ENCODE data around the gene PIK3C2A. TPM values are rescaled to one million over a fixed set of nuclear protein-coding genes. Genes with fewer than 3 reads are reported as not detected.
"Not testable (repeated sequence)": the region's sequence is repeated elsewhere in the genome, so short reads cannot be mapped to it uniquely, and the experiment has no call there.

The PIK3C2A gene
- total and polyA plus RNA-seq, 3 donors from 2014 or later = 31.5 to 125 (median 116) TPM

- intact Hi-C loops (cut with DNase I; ENCODE audit: low total_unique reads) = no loop called here
- H3K4me1 ChIP-seq = no peaks in the 10 kb centered on the region
- H3K4me3 ChIP-seq = no peak overlapping the region
Measured at GRCh38 chr11:17250561-17251350, 43.0 kb upstream of the PIK3C2A start.

GRCh38 chr11:17244046-17244445, 36.3 kb upstream of the PIK3C2A start:
- DNase-seq = no peak
- intact Hi-C loops (cut with DNase I; ENCODE audit: low total_unique reads) = no loop called here
- no peak overlapping the region for H3K4me3 ChIP-seq
- 81 to 83% methylated on average over 2 of the region's 2 CpGs for WGBS, 2 donors
- no peaks in the 10 kb centered on the region for H3K36me3 ChIP-seq (ENCODE audit: low read depth, missing control alignments)
- H3K4me1 ChIP-seq = no peaks in the 10 kb centered on the region
- H3K9me3 ChIP-seq = no peaks in the 10 kb centered on the region
- no peaks in the 10 kb centered on the region for H3K27me3 ChIP-seq
- TF ChIP-seq CTCF (IDR thresholded peaks at IDR 0.05) = no peak
- TF ChIP-seq POLR2A (IDR thresholded peaks at IDR 0.05) = no peak
- no peak overlapping the region for H3K27ac ChIP-seq

More at GRCh38 chr11:17250561-17251350, 43.0 kb upstream of the PIK3C2A start:
- no peak overlapping the region for H3K27ac ChIP-seq
- no peaks in the 10 kb centered on the region for H3K27me3 ChIP-seq
- no peak for DNase-seq
- no peaks in the 10 kb centered on the region for H3K9me3 ChIP-seq
- TF ChIP-seq CTCF (IDR thresholded peaks at IDR 0.05) = no peak
- TF ChIP-seq POLR2A (IDR thresholded peaks at IDR 0.05) = no peak
- no peaks in the 10 kb centered on the region for H3K36me3 ChIP-seq (ENCODE audit: low read depth, missing control alignments)

- 88 to 94% methylated on average over 4 of the region's 4 CpGs for WGBS, 2 donors
- H3K9me3 ChIP-seq; DNase-seq; intact Hi-C loops (cut with DNase I; ENCODE audit: low total_unique reads); H3K27ac ChIP-seq; H3K4me1 ChIP-seq; H3K4me3 ChIP-seq; H3K27me3 ChIP-seq; H3K36me3 ChIP-seq (ENCODE audit: low read depth, missing control alignments): not testable (repeated sequence)
Measured at GRCh38 chr11:17242954-17243353, 35.2 kb upstream of the PIK3C2A start.

GRCh38 chr11:17240780-17241179, 33.0 kb upstream of the PIK3C2A start:
- no peak for TF ChIP-seq POLR2A (IDR thresholded peaks at IDR 0.05)
- no peak for TF ChIP-seq CTCF (IDR thresholded peaks at IDR 0.05)
- Histone ChIP-seq H3K4me3 (no peak overlapping the region), H3K27ac (no peak overlapping the region), H3K27me3 (no peaks in the 10 kb centered on the region), H3K4me1 (no peaks in the 10 kb centered on the region), H3K36me3 (ENCODE audit: low read depth, missing control alignments) (no peaks in the 10 kb centered on the region), H3K9me3 (no peaks in the 10 kb centered on the region)
- intact Hi-C loops (cut with DNase I; ENCODE audit: low total_unique reads) = no loop called here
- no peak for DNase-seq

- H3K27ac ChIP-seq; H3K4me3 ChIP-seq; H3K9me3 ChIP-seq; intact Hi-C loops (cut with DNase I; ENCODE audit: low total_unique reads); H3K36me3 ChIP-seq (ENCODE audit: low read depth, missing control alignments); DNase-seq; H3K4me1 ChIP-seq; H3K27me3 ChIP-seq: not testable (repeated sequence)
- 79 to 88% methylated on average over 4 of the region's 4 CpGs for WGBS, 2 donors
Measured at GRCh38 chr11:17239927-17240326, 32.1 kb upstream of the PIK3C2A start.

GRCh38 chr11:17238377-17238776, 30.6 kb upstream of the PIK3C2A start:
- no peak for DNase-seq
- H3K4me1 ChIP-seq = no peaks in the 10 kb centered on the region
- no peaks in the 10 kb centered on the region for H3K27me3 ChIP-seq
- no peak overlapping the region for H3K27ac ChIP-seq
- 70% methylated on average over 3 of the region's 3 CpGs for WGBS, 2 donors
- H3K4me3 ChIP-seq = no peak overlapping the region
- intact Hi-C loops (cut with DNase I; ENCODE audit: low total_unique reads) = no loop called here
- no peaks in the 10 kb centered on the region for H3K36me3 ChIP-seq (ENCODE audit: low read depth, missing control alignments)
- no peaks in the 10 kb centered on the region for H3K9me3 ChIP-seq
- TF ChIP-seq CTCF (IDR thresholded peaks at IDR 0.05) = no peak
- no peak for TF ChIP-seq POLR2A (IDR thresholded peaks at IDR 0.05)
